Stimulated activated CD4-positive, alpha-beta T cell treated with anti-CD3 and anti-CD28 coated beads, Interleukin-4, amount 100 ng/mL, for 48 hours (primary cell): ENCODE data around the gene SIM2.
"Not testable (repeated sequence)": the region's sequence is repeated elsewhere in the genome, so short reads cannot be mapped to it uniquely, and the experiment has no call there.

Source experiments
- DNase-seq, 2 donors: peaks; one replicate each; pipeline ENCODE4 v3.0.0-alpha.2; 2020; ENCODE audit warnings: low read depth in 2 of 2

The SIM2 gene

DNA sequence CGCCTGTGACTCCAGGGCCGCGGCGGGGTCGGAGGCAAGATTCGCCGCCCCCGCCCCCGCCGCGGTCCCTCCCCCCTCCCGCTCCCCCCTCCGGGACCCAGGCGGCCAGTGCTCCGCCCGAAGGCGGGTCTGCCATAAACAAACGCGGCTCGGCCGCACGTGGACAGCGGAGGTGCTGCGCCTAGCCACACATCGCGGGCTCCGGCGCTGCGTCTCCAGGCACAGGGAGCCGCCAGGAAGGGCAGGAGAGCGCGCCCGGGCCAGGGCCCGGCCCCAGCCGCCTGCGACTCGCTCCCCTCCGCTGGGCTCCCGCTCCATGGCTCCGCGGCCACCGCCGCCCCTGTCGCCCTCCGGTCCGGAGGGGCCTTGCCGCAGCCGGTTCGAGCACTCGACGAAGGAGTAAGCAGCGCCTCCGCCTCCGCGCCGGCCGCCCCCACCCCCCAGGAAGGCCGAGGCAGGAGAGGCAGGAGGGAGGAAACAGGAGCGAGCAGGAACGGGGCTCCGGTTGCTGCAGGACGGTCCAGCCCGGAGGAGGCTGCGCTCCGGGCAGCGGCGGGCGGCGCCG is at the start of gene SIM2:
TSS of gene SIM2 (plus strand) at position 135 of the 565 bp plus-strand sequence. CDS start 632 bp downstream, outside the sequence.
- no peak for DNase-seq

DNA sequence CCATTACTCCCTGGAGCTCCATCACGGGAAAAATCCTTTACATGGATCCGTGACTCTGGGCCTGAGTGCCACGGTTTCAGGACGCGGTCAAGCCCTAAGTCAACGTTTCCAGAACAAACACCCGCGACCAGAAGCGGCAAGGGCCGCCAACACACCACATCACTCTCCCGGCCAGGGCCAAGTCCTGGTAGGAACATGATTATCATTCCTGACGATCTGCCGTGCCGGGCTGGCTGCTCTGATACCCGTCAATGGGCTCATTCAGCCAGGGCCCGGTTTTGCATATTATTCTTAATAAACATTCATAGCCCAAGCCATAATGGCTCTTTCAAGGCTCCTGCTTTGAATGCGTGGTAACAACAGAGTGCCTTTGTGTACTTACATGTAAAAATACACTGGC is 44.6 kb upstream of the SIM2 start:
- DNase-seq: no peak

DNA sequence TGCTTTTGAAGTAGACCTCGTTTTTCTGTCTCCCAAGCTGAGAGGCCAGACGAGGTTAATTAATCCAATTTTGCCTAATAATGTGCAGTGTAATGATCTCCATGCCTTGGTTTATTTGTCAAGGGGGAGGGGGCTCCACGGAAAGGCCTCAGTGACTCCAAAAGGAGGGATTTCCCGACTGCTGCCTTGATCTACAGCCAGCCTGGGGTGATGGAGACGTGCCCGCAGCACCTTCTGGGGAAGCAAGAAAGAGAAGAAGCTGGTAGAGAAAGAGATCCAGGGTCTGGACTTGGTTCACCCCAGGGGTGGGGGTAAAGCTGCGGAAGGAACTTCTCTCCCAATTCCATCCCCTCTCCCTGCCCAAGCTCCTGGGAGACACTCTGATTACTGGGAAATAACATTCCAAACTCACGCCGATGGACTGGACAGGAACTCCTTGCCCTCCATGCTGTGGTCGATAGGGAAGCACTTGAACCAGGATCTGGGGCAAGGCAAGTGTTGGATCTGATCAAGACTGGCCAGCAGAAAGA is 44.1 kb upstream of the SIM2 start:
- no peak for DNase-seq

DNA sequence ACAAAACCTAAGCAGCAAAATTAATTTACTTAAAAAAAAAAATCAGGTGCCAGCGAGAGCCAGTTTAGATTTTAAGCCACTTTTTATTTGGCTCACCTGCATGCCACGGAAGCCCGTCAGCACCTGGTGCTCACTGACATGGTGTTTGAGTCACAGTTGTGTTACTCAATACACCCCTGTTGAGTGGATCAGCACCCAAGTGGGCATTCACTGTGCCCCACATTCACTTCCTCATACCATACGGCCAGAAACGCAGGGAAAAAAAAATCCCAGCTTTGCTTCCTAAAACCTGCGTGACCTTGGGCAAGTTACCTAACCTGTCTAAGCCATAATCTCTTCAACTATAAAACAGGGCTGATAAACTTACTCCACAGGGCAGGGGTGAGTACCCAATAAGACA is 42.8 kb upstream of the SIM2 start:
- no peak for DNase-seq

- DNase-seq: not testable (repeated sequence)
Measured at GRCh38 chr21:36657290-36657689, 41.6 kb upstream of the SIM2 start.

- no peak for DNase-seq
Measured at GRCh38 chr21:36657999-36658398, 40.9 kb upstream of the SIM2 start.

DNA sequence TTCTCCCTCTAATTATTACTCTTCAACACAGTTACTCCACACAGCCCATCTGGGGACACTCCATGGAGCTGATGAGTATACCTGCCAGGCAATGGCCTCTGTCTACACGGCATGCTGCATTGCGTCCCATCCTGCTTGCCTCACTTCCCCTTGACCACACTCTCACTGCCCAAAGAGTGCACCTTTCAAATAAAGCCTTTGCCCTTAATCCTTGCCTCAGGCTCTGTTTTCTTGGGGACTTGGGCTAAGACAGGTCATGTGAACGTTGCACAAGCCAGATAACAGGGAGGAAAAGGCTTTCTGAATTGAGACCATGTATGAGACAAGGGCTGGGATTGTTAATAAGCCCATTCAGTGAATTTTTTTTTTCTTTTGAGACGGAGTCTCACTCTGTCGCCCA is 40.0 kb upstream of the SIM2 start:
- DNase-seq: no peak

DNA sequence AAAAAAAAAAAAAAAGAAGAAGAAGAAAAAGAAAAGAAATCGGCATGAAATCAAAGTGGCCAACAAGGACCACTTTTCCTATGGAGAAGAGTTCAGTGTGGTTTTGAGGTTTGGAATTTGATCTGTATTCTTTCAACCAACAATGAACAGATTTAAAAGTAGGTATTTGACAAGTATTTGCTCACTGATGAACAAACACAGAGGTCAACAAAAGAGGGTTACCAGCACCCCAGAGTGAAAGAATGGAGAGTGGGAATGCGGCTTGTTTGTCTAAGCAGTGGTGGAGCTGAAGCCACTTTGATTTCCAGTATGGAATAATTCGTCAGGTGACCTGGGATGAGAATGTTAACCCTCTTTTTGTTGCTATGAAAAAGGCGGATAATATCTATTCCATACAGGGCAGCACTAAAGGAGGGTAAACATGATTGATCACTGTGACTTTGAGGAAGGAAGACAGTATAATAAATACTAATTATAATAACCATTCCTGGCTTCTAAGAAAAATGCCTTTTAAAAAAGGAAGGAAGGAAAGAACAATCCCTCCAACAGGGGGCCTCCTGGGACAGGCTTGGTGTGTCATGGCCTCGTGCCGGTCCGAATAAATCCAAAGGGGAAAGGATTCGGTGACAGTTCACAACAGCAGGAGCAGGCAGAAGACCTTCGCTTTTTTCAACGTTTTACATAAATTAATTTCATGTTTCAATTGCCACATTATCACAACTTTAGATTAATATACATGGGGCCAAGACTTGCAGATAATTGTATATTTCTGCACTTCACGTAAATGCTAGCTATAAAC is 37.2 kb upstream of the SIM2 start:
- no peak for DNase-seq

DNA sequence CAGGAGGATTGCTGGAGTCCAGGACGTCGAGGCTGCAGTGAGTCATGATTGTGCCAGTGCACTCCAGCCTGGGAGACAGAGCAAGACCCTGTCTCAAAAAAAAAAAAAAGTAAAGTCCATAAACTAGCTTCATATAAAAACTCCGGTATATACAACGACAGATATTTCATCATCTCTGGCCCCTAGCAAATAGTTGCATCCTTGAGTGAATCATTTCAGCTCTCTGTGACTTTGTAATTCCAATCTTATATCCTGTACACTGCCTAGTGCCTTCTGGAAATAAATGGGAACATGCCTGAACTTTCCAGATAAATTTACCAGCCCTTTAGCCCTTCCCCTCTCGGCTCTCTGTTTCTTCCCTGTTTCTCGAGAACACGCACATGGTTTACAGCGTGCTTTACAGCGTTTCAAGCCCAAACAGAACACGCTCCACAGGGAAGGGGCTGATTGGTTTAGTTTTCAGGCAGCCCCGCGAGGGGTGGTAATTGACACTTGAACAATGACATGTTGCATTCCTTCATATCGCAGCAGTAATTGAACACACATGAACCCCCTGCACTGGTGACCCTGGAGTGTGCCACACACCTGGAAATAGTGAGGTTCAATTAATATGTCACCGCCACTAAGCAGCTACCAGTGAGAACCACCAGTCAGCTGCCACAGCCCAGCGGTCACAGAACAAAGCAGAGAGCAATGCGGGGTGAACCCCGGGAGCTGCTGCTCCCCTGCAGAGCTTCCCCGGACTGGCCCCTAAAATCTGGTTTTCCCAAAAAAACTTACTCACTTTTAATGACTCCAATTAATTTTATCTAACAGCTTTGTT is 35.7 kb upstream of the SIM2 start:
- no peak for DNase-seq

- DNase-seq: no peak
Measured at GRCh38 chr21:36664662-36664990, 34.3 kb upstream of the SIM2 start.

DNA sequence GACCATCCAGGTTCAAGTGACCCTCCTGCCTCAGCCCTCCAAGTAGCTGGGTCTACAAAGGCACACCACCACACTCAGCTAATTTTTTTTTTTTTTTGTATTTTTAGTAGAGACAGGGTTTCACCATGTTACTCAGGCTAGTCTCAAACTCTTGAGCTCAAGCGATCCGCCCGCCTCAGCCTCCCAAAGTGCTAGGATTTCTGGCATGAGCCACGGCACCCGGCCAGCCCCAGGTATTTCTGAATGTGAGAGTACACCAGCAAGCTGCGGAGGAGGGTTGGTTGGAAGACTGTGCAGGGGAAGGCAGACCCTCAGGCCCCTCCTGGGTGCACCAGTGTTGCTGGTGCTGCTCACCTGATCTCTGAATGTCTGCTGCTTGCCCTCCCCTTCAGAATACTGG is 33.1 kb upstream of the SIM2 start:
- DNase-seq: no peak

- DNase-seq: no peak
Measured at GRCh38 chr21:36668713-36669112, 30.2 kb upstream of the SIM2 start.

DNA sequence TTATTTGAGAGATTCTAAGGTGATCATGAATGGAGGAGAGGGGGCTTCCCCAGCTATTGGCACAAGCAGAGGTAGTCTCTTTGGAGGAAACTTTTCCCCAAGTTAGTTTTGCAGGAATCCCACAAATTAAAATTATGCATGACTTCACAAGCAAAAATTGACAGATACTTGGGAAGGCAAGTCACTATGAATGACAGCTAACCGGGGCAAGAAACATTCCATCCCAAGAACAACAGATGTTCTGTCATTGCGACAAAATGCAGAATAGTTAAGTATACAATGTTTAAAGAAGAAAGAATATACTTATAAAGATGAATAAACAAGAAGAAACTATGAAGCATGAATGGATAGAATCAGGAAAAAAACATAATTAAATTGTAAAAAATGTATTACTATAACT is 27.1 kb upstream of the SIM2 start:
- no peak for DNase-seq

GRCh38 chr21:36672296-36672695 is 26.6 kb upstream of the SIM2 start:
- DNase-seq: not testable (repeated sequence)

- no peak for DNase-seq
Measured at GRCh38 chr21:36672737-36673136, 26.2 kb upstream of the SIM2 start.

DNA sequence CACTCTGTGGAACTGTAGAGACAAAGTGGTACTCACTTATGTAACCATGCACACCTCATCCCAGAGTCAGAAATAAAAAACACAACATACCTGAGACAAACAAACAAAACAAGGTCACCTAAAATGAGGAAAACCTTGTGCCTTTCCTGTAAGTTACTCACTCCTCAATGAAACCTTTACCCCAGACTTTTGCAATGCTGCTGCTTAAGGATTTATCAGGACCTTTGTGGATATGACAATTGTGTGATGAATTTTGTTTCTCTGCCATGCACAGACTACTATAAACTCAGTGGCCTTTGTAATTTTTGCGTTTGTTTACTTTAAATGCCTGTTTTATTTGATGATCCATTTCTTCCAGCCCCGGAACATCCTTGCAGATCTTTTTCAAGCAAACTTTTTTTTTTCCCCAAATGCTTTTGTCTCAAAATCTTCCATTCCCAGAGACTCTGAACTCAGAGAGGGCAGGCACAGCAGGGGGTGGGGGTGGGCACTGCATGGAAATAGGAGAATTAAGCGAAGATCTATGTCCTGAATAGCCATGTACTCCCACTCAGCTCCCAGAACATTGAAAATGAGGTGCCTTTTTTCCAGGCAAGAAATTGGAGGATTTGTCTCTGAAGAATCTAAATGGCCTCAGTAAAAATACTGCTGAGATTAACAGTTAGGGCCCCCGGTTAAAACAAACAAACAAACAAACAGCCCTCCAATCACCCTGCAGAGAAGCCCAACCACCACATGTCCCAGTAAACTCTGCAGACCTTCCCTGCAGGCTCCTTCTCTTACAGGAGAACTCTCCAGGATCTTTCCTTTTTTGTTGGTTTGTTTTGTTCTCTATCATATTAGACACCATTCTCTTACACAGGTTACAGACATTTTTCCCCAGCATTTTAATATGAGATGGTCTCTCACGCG is 22.6 kb upstream of the SIM2 start:
- no peak for DNase-seq

- no peak for DNase-seq
Measured at GRCh38 chr21:36677443-36677842, 21.5 kb upstream of the SIM2 start.

GRCh38 chr21:36678538-36678937 is 20.4 kb upstream of the SIM2 start:
- no peak for DNase-seq

GRCh38 chr21:36681117-36681631 is 17.7 kb upstream of the SIM2 start:
- no peak for DNase-seq

GRCh38 chr21:36684957-36685714 is 13.8 kb upstream of the SIM2 start:
- no peak for DNase-seq

- DNase-seq: no peak
Measured at GRCh38 chr21:36686955-36687354, 12.0 kb upstream of the SIM2 start.
